B cell (primary cell): ENCODE results near the gene ZFR. TPM values are rescaled to one million over a fixed set of nuclear protein-coding genes. Genes with fewer than 3 reads are reported as not detected.

Experiments used
- ATAC-seq: fragments of 200-7000 bp; cut with Tn5 transposase; one replicate; pipeline ENCODE4 v1.10.0; 2021; ENCODE audit warnings: low read depth, mild to moderate bottlenecking, moderate number of reproducible peaks, moderate library complexity
- CTCF ChIA-PET: fragments of 350-600 bp; sonication (Branson Sonifier 250); formaldehyde crosslinking; loops from one replicate; lab custom pipeline; 2021; ENCODE audit warnings: antibody characterized with exemption, inconsistent platforms; lab: Charles Lee
- POLR2A ChIA-PET: fragments of 350-600 bp; sonication (Branson Sonifier 250); formaldehyde crosslinking; loops from one replicate; lab custom pipeline; 2021; ENCODE audit warnings: antibody characterized with exemption; lab: Charles Lee
- DNase-seq: peaks from one replicate; pipeline ENCODE4 v3.0.0; 2013
- H2AFZ ChIP-seq: 2 replicates; pipeline ENCODE4 v1.6.1; 2012; ENCODE audit warnings: mild to moderate bottlenecking, low read depth, low read length; ENCODE audit not compliant: insufficient read depth, poor library complexity, severe bottlenecking
- H3K27ac ChIP-seq, 2 donors: 1 replicate in 1 of 2; 2 replicates in 1 of 2; pipeline ENCODE4 v1.5.1; 2012 to 2013; ENCODE audit warnings: low read length in 2 of 2, mild to moderate bottlenecking in 2 of 2, moderate library complexity in 1 of 2
- H3K27me3 ChIP-seq, 4 experiments: fragments of 200-600 bp in 1 of 4; sonication (generic) in 1 of 4; replicated peaks in 1 of 4; 1 replicate in 2 of 4; 2 replicates in 2 of 4; pipeline versions ENCODE4 v1.6.1 to v1.7.0; 2013 to 2016; ENCODE audit warnings: low read length in 3 of 4, mild to moderate bottlenecking in 2 of 4, mixed read lengths in 1 of 4, moderate library complexity in 1 of 4; ENCODE audit not compliant: insufficient read depth in 4 of 4, control insufficient read depth in 3 of 4; ENCODE audit errors: control extremely low read depth in 1 of 4
- H3K36me3 ChIP-seq, 2 experiments: replicated peaks in 1 of 2; 1 replicate in 1 of 2; 2 replicates in 1 of 2; pipeline versions ENCODE4 v1.6.1 to v1.7.1; 2013; ENCODE audit warnings: low read length in 1 of 2; ENCODE audit not compliant: insufficient read depth in 2 of 2, control insufficient read depth in 1 of 2; ENCODE audit errors: control extremely low read depth in 1 of 2, extremely low read depth in 1 of 2
- H3K4me1 ChIP-seq, 2 donors: fragments of 200-600 bp in 1 of 2; sonication (generic) in 1 of 2; 1 replicate in 1 of 2; 2 replicates in 1 of 2; pipeline versions ENCODE4 v1.5.1 to v1.6.1; 2013 to 2017; ENCODE audit warnings: low read length in 2 of 2; ENCODE audit not compliant: control insufficient read depth in 2 of 2, insufficient read depth in 2 of 2
- H3K4me2 ChIP-seq: replicated peaks from 2 replicates; pipeline ENCODE3; 2012; ENCODE audit warnings: mild to moderate bottlenecking, low read depth, low read length; ENCODE audit not compliant: poor library complexity, severe bottlenecking
- H3K4me3 ChIP-seq, 5 experiments: fragments of 200-600 bp in 1 of 5; sonication (generic) in 1 of 5; 1 replicate in 3 of 5; 2 replicates in 2 of 5; pipeline versions ENCODE4 v1.5.1 to v1.7.0; 2011 to 2016; ENCODE audit warnings: low read length in 4 of 5, mild to moderate bottlenecking in 4 of 5, low read depth in 2 of 5, control low read depth in 1 of 5, moderate library complexity in 1 of 5; ENCODE audit not compliant: insufficient read depth in 1 of 5; ENCODE audit errors: control extremely low read depth in 1 of 5, extremely low read depth in 1 of 5
- H3K79me2 ChIP-seq: fragments of 200-600 bp; sonication (generic); one replicate; pipeline ENCODE4 v1.6.0; 2016; ENCODE audit warnings: low read length; ENCODE audit not compliant: control insufficient read depth, insufficient read depth
- H3K9ac ChIP-seq: fragments of 200-600 bp; sonication (generic); 2 replicates; pipeline ENCODE4 v1.6.1; 2017; ENCODE audit warnings: mild to moderate bottlenecking, low read length, moderate library complexity
- H3K9me3 ChIP-seq, 3 donors: one replicate each; pipeline versions ENCODE4 v1.6.1 to v1.7.1; 2013; ENCODE audit warnings: low read length in 2 of 3; ENCODE audit not compliant: control insufficient read depth in 2 of 3, insufficient read depth in 1 of 3; ENCODE audit errors: control extremely low read depth in 1 of 3
- H4K20me1 ChIP-seq: 2 replicates; pipeline ENCODE4 v1.6.0; 2012; ENCODE audit warnings: mild to moderate bottlenecking, low read length; ENCODE audit not compliant: insufficient read depth, control insufficient read depth, poor library complexity, severe bottlenecking
- H3K27ac Mint-ChIP-seq: one replicate; pipeline ENCODE4 v1.8.0; 2021; ENCODE audit warnings: mixed read lengths
- H3K27me3 Mint-ChIP-seq: one replicate; pipeline ENCODE4 v1.8.0; 2021; ENCODE audit warnings: mixed read lengths
- H3K4me1 Mint-ChIP-seq: one replicate; pipeline ENCODE4 v1.8.0; 2021; ENCODE audit warnings: mixed read lengths
- H3K4me3 Mint-ChIP-seq: one replicate; pipeline ENCODE4 v1.8.0; 2021; ENCODE audit warnings: mixed read lengths
- H3K9me3 Mint-ChIP-seq: one replicate; pipeline ENCODE4 v1.8.0; 2022; ENCODE audit warnings: mixed read lengths; ENCODE audit not compliant: insufficient read depth
- CTCF ChIP-seq: fragments of 200-600 bp; IDR thresholded peaks from one replicate; pipeline ENCODE4 v1.8.0; 2022; ENCODE audit warnings: antibody characterized with exemption, mild to moderate bottlenecking
- EZH2 ChIP-seq: IDR thresholded peaks from 2 replicates; pipeline ENCODE4 v1.6.1; 2012; ENCODE audit warnings: borderline replicate concordance, low read depth, mild to moderate bottlenecking, moderate library complexity, low read length; ENCODE audit not compliant: insufficient read depth, poor library complexity, severe bottlenecking
- WGBS: methylation state at CpG from one replicate; pipeline ENCODE4 v1.1.5; 2013; ENCODE audit warnings: missing lambda C conversion rate; ENCODE audit not compliant: insufficient coverage; 5-methylcytosine and 5-hydroxymethylcytosine counted together
- intact Hi-C: fragments of 100-400 bp; cut with micrococcal nuclease; formaldehyde crosslinking; loops from one replicate; pipeline ENCODE4 v1.10.0; 2022
- polyA plus RNA-seq: library from polyadenylated mRNA; depleted of rRNA; stranded (reverse); fragments of >200 nt; gene quantifications from 2 replicates; pipeline ENCODE4 v1.2.3, GENCODE V29; 2012
- total RNA-seq, 2 donors: library from RNA; stranded (reverse); fragments of 120-200 nt in 1 of 2; gene quantifications; 1 replicate in 1 of 2; 2 replicates in 1 of 2; pipeline versions ENCODE4 v1.2.3 to v1.2.4, GENCODE V29; 2013 to 2022

ZFR gene
- total and polyA plus RNA-seq, 2 donors (not counting 1 experiment from before 2014, with no cell fraction given): 31.4 to 69.0 TPM

- DNase-seq: no peak
- peaks cover 32% of the 10 kb centered on the region for H3K4me1 Mint-ChIP-seq
- Histone ChIP-seq H3K4me3 (no peak overlapping the region), H3K9me3 (peaks cover 0 to under 1% (median 0%) of the 10 kb centered on the region in 3 donors), H4K20me1 (peaks cover 62% of the 10 kb centered on the region), H3K79me2 (peaks cover 74% of the 10 kb centered on the region), H3K27ac (no peak overlapping the region), H3K36me3 (peaks cover 2 to 24% of the 10 kb centered on the region in 2 experiments), H3K4me1 (peaks cover 0 to 3% of the 10 kb centered on the region in 2 donors), H3K4me2 (no peak overlapping the region), H2AFZ (no peak overlapping the region), H3K9ac (no peak overlapping the region), H3K27me3 (no peaks in the 10 kb centered on the region)
- intact Hi-C loops: no loop called here
- H3K27ac Mint-ChIP-seq: no peak overlapping the region
- no peak for ATAC-seq
- no peaks in the 10 kb centered on the region for H3K9me3 Mint-ChIP-seq
- ChIA-PET POLR2A (no interaction called here), CTCF (interaction anchor here (2.2 to 2.8 kb wide), 2 partner anchors 69 to 170 kb away, joined by 9 to 11 read pairs; no protein-coding TSS in a partner anchor)
- TF ChIP-seq EZH2 (no peak), CTCF (no peak)
- no peaks in the 10 kb centered on the region for H3K27me3 Mint-ChIP-seq
- no peak overlapping the region for H3K4me3 Mint-ChIP-seq
- WGBS: no CpG with 5 or more reads among the region's 1 CpG
These were observed 24.0 kb downstream of the ZFR start for GRCh38 chr5:32420506-32420905.

- H3K27ac ChIP-seq: no peak overlapping the region
- Mint-ChIP-seq H3K4me1 (peaks cover 28% of the 10 kb centered on the region), H3K4me3 (no peak overlapping the region), H3K9me3 (no peaks in the 10 kb centered on the region), H3K27ac (no peak overlapping the region), H3K27me3 (no peaks in the 10 kb centered on the region)
- H2AFZ ChIP-seq: no peak overlapping the region
- H3K9me3 ChIP-seq: no peaks in the 10 kb centered on the region
- ChIA-PET POLR2A (no interaction called here), CTCF (interaction anchor here (2.2 to 2.8 kb wide), 2 partner anchors 70 to 171 kb away, joined by 9 to 11 read pairs; no protein-coding TSS in a partner anchor)
- no peak overlapping the region for H3K9ac ChIP-seq
- H3K36me3 ChIP-seq: peaks cover 3 to 30% of the 10 kb centered on the region in 2 experiments
- H3K4me3 ChIP-seq: no peak overlapping the region
- no peaks in the 10 kb centered on the region for H3K4me1 ChIP-seq
- DNase-seq (no peak), ATAC-seq (no peak)
- no CpG with 5 or more reads among the region's 2 CpGs for WGBS
- no peaks in the 10 kb centered on the region for H3K27me3 ChIP-seq
- peaks cover 58% of the 10 kb centered on the region for H4K20me1 ChIP-seq
- no peak overlapping the region for H3K4me2 ChIP-seq
- H3K79me2 ChIP-seq: peaks cover 70% of the 10 kb centered on the region
- intact Hi-C loops: no loop called here
- TF ChIP-seq EZH2 (no peak), CTCF (no peak)
These were observed 24.7 kb downstream of the ZFR start for GRCh38 chr5:32419791-32420190.
